GM12878 (cell line): ENCODE measurements around the gene SMIM20. TPM values are rescaled to one million over a fixed set of nuclear protein-coding genes. Genes with fewer than 3 reads are reported as not detected.

Experiments used
- CEBPB ChIP-seq, 2 experiments: fragments of 150-350 bp in 1 of 2; IDR thresholded peaks; 2 replicates each; pipeline ENCODE4 v1.6.1; 2012 to 2014; ENCODE audit warnings: low read depth in 2 of 2, low read length in 2 of 2, borderline replicate concordance in 1 of 2, inconsistent platforms in 1 of 2
- EGR1 ChIP-seq, 2 experiments: IDR thresholded peaks; 1 replicate in 1 of 2; 2 replicates in 1 of 2; pipeline ENCODE4 v1.6.1; 2011 to 2012; ENCODE audit warnings: low read depth in 2 of 2, low read length in 2 of 2, borderline replicate concordance in 1 of 2, mild to moderate bottlenecking in 1 of 2, moderate library complexity in 1 of 2
- ESRRA ChIP-seq: IDR thresholded peaks from 2 replicates; pipeline ENCODE4 v1.6.1; 2012; ENCODE audit warnings: mild to moderate bottlenecking, low read length, improper control_type of control experiment
- KLF5 ChIP-seq: fragments of 450-650 bp; IDR thresholded peaks from 2 replicates; pipeline ENCODE4 v1.6.1; 2014; ENCODE audit warnings: mild to moderate bottlenecking; ENCODE audit not compliant: partially characterized antibody
- MTA2 ChIP-seq: fragments of 450-650 bp; IDR thresholded peaks from 2 replicates; pipeline ENCODE4 v1.6.1; 2016; ENCODE audit warnings: low read depth, mild to moderate bottlenecking, moderate library complexity
- MYC ChIP-seq: IDR thresholded peaks from 2 replicates; pipeline ENCODE4 v1.6.1; 2011; ENCODE audit warnings: mild to moderate bottlenecking, low read length, moderate library complexity, inconsistent platforms; ENCODE audit not compliant: insufficient read depth, insufficient replicate concordance, insufficient read length, severe bottlenecking
- NR2C1 ChIP-seq: fragments of 450-650 bp; IDR thresholded peaks from 2 replicates; pipeline ENCODE4 v1.6.1; 2017; ENCODE audit warnings: antibody characterized with exemption, mild to moderate bottlenecking, moderate library complexity
- PML ChIP-seq: IDR thresholded peaks from 2 replicates; pipeline ENCODE4 v1.6.1; 2012; ENCODE audit warnings: low read length, inconsistent platforms
- RUNX3 ChIP-seq: IDR thresholded peaks from 2 replicates; pipeline ENCODE4 v1.6.1; 2012; ENCODE audit warnings: low read length, inconsistent platforms
- TARDBP ChIP-seq: IDR thresholded peaks from 2 replicates; pipeline ENCODE4 v1.6.1; 2016; ENCODE audit warnings: borderline replicate concordance
- TCF3 ChIP-seq: IDR thresholded peaks from 2 replicates; pipeline ENCODE4 v1.6.1; 2012; ENCODE audit warnings: low read depth, mild to moderate bottlenecking, low read length, borderline replicate concordance; ENCODE audit not compliant: insufficient read depth
- ZSCAN29 ChIP-seq: fragments of 450-650 bp; IDR thresholded peaks from 2 replicates; pipeline ENCODE4 v1.6.1; 2017; ENCODE audit warnings: mild to moderate bottlenecking, moderate library complexity
- ZZZ3 ChIP-seq: IDR thresholded peaks from 2 replicates; pipeline ENCODE4 v1.6.1; 2011; ENCODE audit warnings: low read depth; ENCODE audit not compliant: control insufficient read depth, insufficient read length
- polyA plus RNA-seq, 11 experiments: library from polyadenylated mRNA; depleted of rRNA in 4 of 11; unstranded in 6 of 11; stranded (reverse) in 5 of 11; fragments of >200 nt; fragmentation: Nextera tagmentation in 4 of 11; fragmentation: Illumina TruSeq in 1 of 11; extraction: Ambion mirVana in 4 of 11; extraction: Trizol in 1 of 11; gene quantifications; 1 replicate in 1 of 11; 2 replicates in 10 of 11; pipeline versions ENCODE4 v1.2.1 to v1.2.3, GENCODE V29; 2011 to 2016; ENCODE audit warnings: inconsistent platforms in 2 of 11, missing spikeins in 2 of 11, low read depth in 1 of 11
- total RNA-seq, 4 experiments: library from RNA; depleted of rRNA in 3 of 4; stranded (reverse); fragments of >200 nt in 3 of 4; fragmentation: Illumina TruSeq in 1 of 4; extraction: Trizol in 1 of 4; gene quantifications; 2 replicates each; pipeline versions ENCODE4 v1.2.1 to v1.2.3, GENCODE V29; 2013 to 2021
- TF ChIP-seq, protein P1 (sequence below): fragments of 450-650 bp; formaldehyde crosslinking; IDR thresholded peaks from 2 replicates; pipeline ENCODE4 v1.5.0; 2022; ENCODE audit warnings: mild to moderate bottlenecking, missing genetic modification characterization
- TF ChIP-seq, protein P2 (sequence below): fragments of 450-650 bp; IDR thresholded peaks from 2 replicates; pipeline ENCODE4 v1.6.1; 2017; ENCODE audit warnings: mild to moderate bottlenecking, moderate library complexity
- TF ChIP-seq, protein P3 (sequence below): IDR thresholded peaks from 2 replicates; pipeline ENCODE4 v1.6.1; 2012; ENCODE audit warnings: improper control_type of control experiment, low read depth, low read length; ENCODE audit not compliant: insufficient replicate concordance

SMIM20 gene
- total and polyA plus RNA-seq, 10 of the 15 experiments (the other 5 are each of a cell fraction or from before 2014, with no cell fraction given): 17.3 to 38.0 (median 28.8) TPM

DNA sequence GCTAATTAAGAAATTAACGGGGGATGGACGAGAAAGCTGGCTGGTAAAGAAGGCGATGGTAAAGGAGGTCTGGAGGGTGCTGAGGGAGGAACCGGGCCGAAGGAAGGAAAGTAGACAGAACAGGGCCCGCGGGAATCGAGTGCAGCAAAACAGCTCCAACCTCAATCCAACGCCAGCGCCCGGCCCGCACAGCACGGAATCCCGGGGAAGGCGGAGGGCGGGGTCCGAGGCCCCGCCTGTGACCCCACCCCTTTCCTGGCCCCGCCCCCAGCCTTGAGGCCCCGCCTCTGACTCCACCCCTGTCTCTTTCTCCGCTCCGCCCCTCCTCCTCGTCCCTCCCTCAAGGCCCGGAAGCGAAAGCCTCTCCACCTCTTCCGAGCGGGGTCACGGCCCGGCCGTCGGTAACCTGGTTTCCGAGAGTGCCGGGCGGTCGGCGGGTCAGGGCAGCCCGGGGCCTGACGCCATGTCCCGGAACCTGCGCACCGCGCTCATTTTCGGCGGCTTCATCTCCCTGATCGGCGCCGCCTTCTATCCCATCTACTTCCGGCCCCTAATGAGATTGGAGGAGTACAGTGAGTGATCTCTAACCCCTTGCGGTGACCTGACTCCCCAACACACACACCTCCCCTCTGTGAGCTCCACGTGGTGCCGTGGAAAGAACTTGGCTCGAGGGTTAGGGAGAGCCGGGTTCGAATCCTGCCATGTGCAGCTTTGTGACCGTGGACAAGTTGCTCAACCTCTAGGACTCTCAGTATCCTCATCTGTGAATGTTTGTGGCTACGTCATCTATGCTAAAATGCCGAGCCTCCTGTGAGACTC is at the start of gene SMIM20 (continued):
- TF ChIP-seq, protein P1, sequence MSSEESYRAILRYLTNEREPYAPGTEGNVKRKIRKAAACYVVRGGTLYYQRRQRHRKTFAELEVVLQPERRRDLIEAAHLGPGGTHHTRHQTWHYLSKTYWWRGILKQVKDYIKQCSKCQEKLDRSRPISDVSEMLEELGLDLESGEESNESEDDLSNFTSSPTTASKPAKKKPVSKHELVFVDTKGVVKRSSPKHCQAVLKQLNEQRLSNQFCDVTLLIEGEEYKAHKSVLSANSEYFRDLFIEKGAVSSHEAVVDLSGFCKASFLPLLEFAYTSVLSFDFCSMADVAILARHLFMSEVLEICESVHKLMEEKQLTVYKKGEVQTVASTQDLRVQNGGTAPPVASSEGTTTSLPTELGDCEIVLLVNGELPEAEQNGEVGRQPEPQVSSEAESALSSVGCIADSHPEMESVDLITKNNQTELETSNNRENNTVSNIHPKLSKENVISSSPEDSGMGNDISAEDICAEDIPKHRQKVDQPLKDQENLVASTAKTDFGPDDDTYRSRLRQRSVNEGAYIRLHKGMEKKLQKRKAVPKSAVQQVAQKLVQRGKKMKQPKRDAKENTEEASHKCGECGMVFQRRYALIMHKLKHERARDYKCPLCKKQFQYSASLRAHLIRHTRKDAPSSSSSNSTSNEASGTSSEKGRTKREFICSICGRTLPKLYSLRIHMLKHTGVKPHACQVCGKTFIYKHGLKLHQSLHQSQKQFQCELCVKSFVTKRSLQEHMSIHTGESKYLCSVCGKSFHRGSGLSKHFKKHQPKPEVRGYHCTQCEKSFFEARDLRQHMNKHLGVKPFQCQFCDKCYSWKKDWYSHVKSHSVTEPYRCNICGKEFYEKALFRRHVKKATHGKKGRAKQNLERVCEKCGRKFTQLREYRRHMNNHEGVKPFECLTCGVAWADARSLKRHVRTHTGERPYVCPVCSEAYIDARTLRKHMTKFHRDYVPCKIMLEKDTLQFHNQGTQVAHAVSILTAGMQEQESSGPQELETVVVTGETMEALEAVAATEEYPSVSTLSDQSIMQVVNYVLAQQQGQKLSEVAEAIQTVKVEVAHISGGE (CRISPR knock-in tag): peak; percentile 48; the same call in 1 of the 2 replicates
- TF ChIP-seq ZSCAN29 (no peak), ESRRA (no peak), MTA2 (peak; percentile 82), KLF5 (peak; percentile 76), TCF3 (no peak), MYC (peak; percentile 43), CEBPB (IDR thresholded peaks at IDR 0.05; ENCODE audit: borderline replicate concordance in 1 of 2, low read depth in 2 of 2, low read length in 2 of 2) (peak in 1 of 2 experiments; percentile 38; a peak in 1 of 4 replicates), RUNX3 (peak; percentile 67), EGR1 (IDR thresholded peaks at IDR 0.05; ENCODE audit: borderline replicate concordance in 1 of 2, low read depth in 2 of 2, low read length in 2 of 2) (0 out of 3 replicates have a peak, but pooled peaks of 1 of the 2 experiments have one; percentile 38), PML (peak; percentile 90), TARDBP (0 out of 2 replicates have a peak, but pooled peaks have one; percentile 74), NR2C1 (peak; percentile 98), ZZZ3 (no peak)
- TF ChIP-seq, protein P2, sequence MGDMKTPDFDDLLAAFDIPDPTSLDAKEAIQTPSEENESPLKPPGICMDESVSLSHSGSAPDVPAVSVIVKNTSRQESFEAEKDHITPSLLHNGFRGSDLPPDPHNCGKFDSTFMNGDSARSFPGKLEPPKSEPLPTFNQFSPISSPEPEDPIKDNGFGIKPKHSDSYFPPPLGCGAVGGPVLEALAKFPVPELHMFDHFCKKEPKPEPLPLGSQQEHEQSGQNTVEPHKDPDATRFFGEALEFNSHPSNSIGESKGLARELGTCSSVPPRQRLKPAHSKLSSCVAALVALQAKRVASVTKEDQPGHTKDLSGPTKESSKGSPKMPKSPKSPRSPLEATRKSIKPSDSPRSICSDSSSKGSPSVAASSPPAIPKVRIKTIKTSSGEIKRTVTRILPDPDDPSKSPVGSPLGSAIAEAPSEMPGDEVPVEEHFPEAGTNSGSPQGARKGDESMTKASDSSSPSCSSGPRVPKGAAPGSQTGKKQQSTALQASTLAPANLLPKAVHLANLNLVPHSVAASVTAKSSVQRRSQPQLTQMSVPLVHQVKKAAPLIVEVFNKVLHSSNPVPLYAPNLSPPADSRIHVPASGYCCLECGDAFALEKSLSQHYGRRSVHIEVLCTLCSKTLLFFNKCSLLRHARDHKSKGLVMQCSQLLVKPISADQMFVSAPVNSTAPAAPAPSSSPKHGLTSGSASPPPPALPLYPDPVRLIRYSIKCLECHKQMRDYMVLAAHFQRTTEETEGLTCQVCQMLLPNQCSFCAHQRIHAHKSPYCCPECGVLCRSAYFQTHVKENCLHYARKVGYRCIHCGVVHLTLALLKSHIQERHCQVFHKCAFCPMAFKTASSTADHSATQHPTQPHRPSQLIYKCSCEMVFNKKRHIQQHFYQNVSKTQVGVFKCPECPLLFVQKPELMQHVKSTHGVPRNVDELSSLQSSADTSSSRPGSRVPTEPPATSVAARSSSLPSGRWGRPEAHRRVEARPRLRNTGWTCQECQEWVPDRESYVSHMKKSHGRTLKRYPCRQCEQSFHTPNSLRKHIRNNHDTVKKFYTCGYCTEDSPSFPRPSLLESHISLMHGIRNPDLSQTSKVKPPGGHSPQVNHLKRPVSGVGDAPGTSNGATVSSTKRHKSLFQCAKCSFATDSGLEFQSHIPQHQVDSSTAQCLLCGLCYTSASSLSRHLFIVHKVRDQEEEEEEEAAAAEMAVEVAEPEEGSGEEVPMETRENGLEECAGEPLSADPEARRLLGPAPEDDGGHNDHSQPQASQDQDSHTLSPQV: no peak
- TF ChIP-seq, protein P3, sequence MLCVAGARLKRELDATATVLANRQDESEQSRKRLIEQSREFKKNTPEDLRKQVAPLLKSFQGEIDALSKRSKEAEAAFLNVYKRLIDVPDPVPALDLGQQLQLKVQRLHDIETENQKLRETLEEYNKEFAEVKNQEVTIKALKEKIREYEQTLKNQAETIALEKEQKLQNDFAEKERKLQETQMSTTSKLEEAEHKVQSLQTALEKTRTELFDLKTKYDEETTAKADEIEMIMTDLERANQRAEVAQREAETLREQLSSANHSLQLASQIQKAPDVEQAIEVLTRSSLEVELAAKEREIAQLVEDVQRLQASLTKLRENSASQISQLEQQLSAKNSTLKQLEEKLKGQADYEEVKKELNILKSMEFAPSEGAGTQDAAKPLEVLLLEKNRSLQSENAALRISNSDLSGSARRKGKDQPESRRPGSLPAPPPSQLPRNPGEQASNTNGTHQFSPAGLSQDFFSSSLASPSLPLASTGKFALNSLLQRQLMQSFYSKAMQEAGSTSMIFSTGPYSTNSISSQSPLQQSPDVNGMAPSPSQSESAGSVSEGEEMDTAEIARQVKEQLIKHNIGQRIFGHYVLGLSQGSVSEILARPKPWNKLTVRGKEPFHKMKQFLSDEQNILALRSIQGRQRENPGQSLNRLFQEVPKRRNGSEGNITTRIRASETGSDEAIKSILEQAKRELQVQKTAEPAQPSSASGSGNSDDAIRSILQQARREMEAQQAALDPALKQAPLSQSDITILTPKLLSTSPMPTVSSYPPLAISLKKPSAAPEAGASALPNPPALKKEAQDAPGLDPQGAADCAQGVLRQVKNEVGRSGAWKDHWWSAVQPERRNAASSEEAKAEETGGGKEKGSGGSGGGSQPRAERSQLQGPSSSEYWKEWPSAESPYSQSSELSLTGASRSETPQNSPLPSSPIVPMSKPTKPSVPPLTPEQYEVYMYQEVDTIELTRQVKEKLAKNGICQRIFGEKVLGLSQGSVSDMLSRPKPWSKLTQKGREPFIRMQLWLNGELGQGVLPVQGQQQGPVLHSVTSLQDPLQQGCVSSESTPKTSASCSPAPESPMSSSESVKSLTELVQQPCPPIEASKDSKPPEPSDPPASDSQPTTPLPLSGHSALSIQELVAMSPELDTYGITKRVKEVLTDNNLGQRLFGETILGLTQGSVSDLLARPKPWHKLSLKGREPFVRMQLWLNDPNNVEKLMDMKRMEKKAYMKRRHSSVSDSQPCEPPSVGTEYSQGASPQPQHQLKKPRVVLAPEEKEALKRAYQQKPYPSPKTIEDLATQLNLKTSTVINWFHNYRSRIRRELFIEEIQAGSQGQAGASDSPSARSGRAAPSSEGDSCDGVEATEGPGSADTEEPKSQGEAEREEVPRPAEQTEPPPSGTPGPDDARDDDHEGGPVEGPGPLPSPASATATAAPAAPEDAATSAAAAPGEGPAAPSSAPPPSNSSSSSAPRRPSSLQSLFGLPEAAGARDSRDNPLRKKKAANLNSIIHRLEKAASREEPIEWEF: no peak
